ENCODE data around the gene SORBS2.

GRCh38 chr4:185797596-185798338 lies 14.2 kb downstream of the SORBS2 start:
- TF ChIP-seq CTCF (IDR thresholded peaks at IDR 0.05) (no peak), POLR2A (IDR thresholded peaks at IDR 0.05) (no peak)

Data from uterus (tissue), 2 donors.